SJCRH30 (cell line): ENCODE measurements around the gene PBX3. TPM values are rescaled to one million over a fixed set of nuclear protein-coding genes. Genes with fewer than 3 reads are reported as not detected.
"Not testable (repeated sequence)": the region's sequence is repeated elsewhere in the genome, so short reads cannot be mapped to it uniquely, and the experiment has no call there.

Experiments used
- DNase-seq, 2 experiments: peaks; one replicate each; pipeline ENCODE4 v3.0.0-alpha.2; 2015 to 2020
- H3K27ac ChIP-seq: fragments of 250-450 bp; sonication (Bioruptor Pico); 2 replicates; pipeline ENCODE4 v1.5.1; 2020; ENCODE audit warnings: mild to moderate bottlenecking, moderate library complexity
- H3K27me3 ChIP-seq: fragments of 250-450 bp; sonication (Bioruptor Pico); 2 replicates; pipeline ENCODE4 v1.5.1; 2020; ENCODE audit warnings: mild to moderate bottlenecking, moderate library complexity
- H3K36me3 ChIP-seq: fragments of 250-450 bp; sonication (Bioruptor Pico); 2 replicates; pipeline ENCODE4 v1.5.1; 2020; ENCODE audit warnings: mild to moderate bottlenecking, moderate library complexity
- H3K4me1 ChIP-seq: fragments of 250-450 bp; sonication (Bioruptor Pico); 2 replicates; pipeline ENCODE4 v1.5.1; 2020; ENCODE audit warnings: mild to moderate bottlenecking, moderate library complexity
- H3K4me3 ChIP-seq: fragments of 250-450 bp; sonication (Bioruptor Pico); 2 replicates; pipeline ENCODE4 v1.5.1; 2020; ENCODE audit warnings: mild to moderate bottlenecking, moderate library complexity
- H3K9me3 ChIP-seq: fragments of 250-450 bp; sonication (Bioruptor Pico); replicated peaks from 2 replicates; pipeline ENCODE4 v1.5.1; 2020; ENCODE audit warnings: mild to moderate bottlenecking, moderate library complexity
- total RNA-seq: library from RNA; depleted of rRNA; stranded (reverse); fragments of >200 nt; shearing (Covaris generic); gene quantifications from 2 replicates; pipeline ENCODE4 v1.2.3, GENCODE V29; 2014

The PBX3 gene
- total RNA-seq, 1 experiment from 2014 or later: 75.9 TPM

- no peak overlapping the region for H3K27ac ChIP-seq
- DNase-seq: no peak
- no peaks in the 10 kb centered on the region for H3K9me3 ChIP-seq
- H3K27me3 ChIP-seq: no peaks in the 10 kb centered on the region
- H3K4me1 ChIP-seq: peaks cover 13% of the 10 kb centered on the region
- peaks cover 63% of the 10 kb centered on the region for H3K36me3 ChIP-seq
- H3K4me3 ChIP-seq: no peak overlapping the region
Observed at GRCh38 chr9:125757834-125758233, 10.7 kb downstream of the PBX3 start.

- peaks cover 22% of the 10 kb centered on the region for H3K4me1 ChIP-seq
Observed at GRCh38 chr9:125758986-125759763, 12.0 kb downstream of the PBX3 start.

GRCh38 chr9:125759764-125760129 lies 12.6 kb downstream of the PBX3 start:
- Histone ChIP-seq H3K9me3 (no peaks in the 10 kb centered on the region), H3K36me3 (peaks cover 47% of the 10 kb centered on the region), H3K4me3 (no peak overlapping the region), H3K27ac (no peak overlapping the region), H3K27me3 (no peaks in the 10 kb centered on the region), H3K4me1 (peaks cover 24% of the 10 kb centered on the region)
- no peak for DNase-seq

More at GRCh38 chr9:125758986-125759763, 12.0 kb downstream of the PBX3 start:
- H3K36me3 ChIP-seq: peaks cover 51% of the 10 kb centered on the region
- H3K27ac ChIP-seq: no peak overlapping the region
- H3K4me3 ChIP-seq: no peak overlapping the region
- no peak for DNase-seq
- H3K27me3 ChIP-seq: no peaks in the 10 kb centered on the region
- no peaks in the 10 kb centered on the region for H3K9me3 ChIP-seq

GRCh38 chr9:125760537-125760936 lies 13.4 kb downstream of the PBX3 start:
- no peak for DNase-seq
- Histone ChIP-seq H3K4me1 (peaks cover 24% of the 10 kb centered on the region), H3K36me3 (peaks cover 40% of the 10 kb centered on the region), H3K9me3 (no peaks in the 10 kb centered on the region), H3K27me3 (no peaks in the 10 kb centered on the region), H3K27ac (no peak overlapping the region), H3K4me3 (no peak overlapping the region)

- no peak for DNase-seq
- H3K4me3 ChIP-seq: no peak overlapping the region
- H3K27ac ChIP-seq: no peak overlapping the region
- H3K36me3 ChIP-seq: peaks cover 28% of the 10 kb centered on the region
- peaks cover 24% of the 10 kb centered on the region for H3K4me1 ChIP-seq
- no peaks in the 10 kb centered on the region for H3K9me3 ChIP-seq
- no peaks in the 10 kb centered on the region for H3K27me3 ChIP-seq
Observed at GRCh38 chr9:125761676-125762450, 14.7 kb downstream of the PBX3 start.

- H3K36me3 ChIP-seq: peaks cover 19% of the 10 kb centered on the region
- H3K27ac ChIP-seq: no peak overlapping the region
- no peaks in the 10 kb centered on the region for H3K27me3 ChIP-seq
- peak; percentile 86 to 95 for DNase-seq
- H3K9me3 ChIP-seq: no peaks in the 10 kb centered on the region
- H3K4me3 ChIP-seq: no peak overlapping the region
- H3K4me1 ChIP-seq: peaks cover 24% of the 10 kb centered on the region
Observed at GRCh38 chr9:125763394-125763801, 16.2 kb downstream of the PBX3 start.

- Histone ChIP-seq H3K4me3 (no peak overlapping the region), H3K9me3 (no peaks in the 10 kb centered on the region), H3K36me3 (peaks cover 11% of the 10 kb centered on the region), H3K4me1 (peaks cover 24% of the 10 kb centered on the region), H3K27me3 (no peaks in the 10 kb centered on the region), H3K27ac (no peak overlapping the region)
- no peak for DNase-seq
Observed at GRCh38 chr9:125764198-125764597, 17.0 kb downstream of the PBX3 start.

- Histone ChIP-seq H3K4me3 (no peak overlapping the region), H3K27ac (no peak overlapping the region), H3K36me3 (peaks cover 11% of the 10 kb centered on the region), H3K9me3 (no peaks in the 10 kb centered on the region), H3K27me3 (no peaks in the 10 kb centered on the region), H3K4me1 (peaks cover 22% of the 10 kb centered on the region)
- DNase-seq: no peak
Observed at GRCh38 chr9:125766468-125767221, 19.5 kb downstream of the PBX3 start.

GRCh38 chr9:125767349-125767748 lies 20.2 kb downstream of the PBX3 start:
- DNase-seq: no peak
- no peaks in the 10 kb centered on the region for H3K27me3 ChIP-seq
- H3K4me3 ChIP-seq: no peak overlapping the region
- H3K4me1 ChIP-seq: peaks cover 18% of the 10 kb centered on the region
- H3K9me3 ChIP-seq: no peaks in the 10 kb centered on the region
- H3K36me3 ChIP-seq: peaks cover 8% of the 10 kb centered on the region
- no peak overlapping the region for H3K27ac ChIP-seq

- Histone ChIP-seq H3K36me3 (peaks cover 12% of the 10 kb centered on the region), H3K4me3 (no peak overlapping the region), H3K27ac (no peak overlapping the region), H3K4me1 (peaks cover 6% of the 10 kb centered on the region), H3K27me3 (no peaks in the 10 kb centered on the region), H3K9me3 (no peaks in the 10 kb centered on the region)
- no peak for DNase-seq
Observed at GRCh38 chr9:125768803-125769202, 21.6 kb downstream of the PBX3 start.

GRCh38 chr9:125771037-125771436 lies 23.9 kb downstream of the PBX3 start:
- no peak for DNase-seq
- H3K36me3 ChIP-seq: peaks cover 27% of the 10 kb centered on the region
- no peaks in the 10 kb centered on the region for H3K4me1 ChIP-seq
- no peak overlapping the region for H3K27ac ChIP-seq
- no peak overlapping the region for H3K4me3 ChIP-seq
- H3K27me3 ChIP-seq: no peaks in the 10 kb centered on the region
- H3K9me3 ChIP-seq: 0 out of 2 replicates have a peak, but pooled peaks cover 2% of the 10 kb centered on the region

- no peaks in the 10 kb centered on the region for H3K27me3 ChIP-seq
- DNase-seq: no peak
Observed at GRCh38 chr9:125772740-125773139, 25.6 kb downstream of the PBX3 start.

GRCh38 chr9:125774106-125774505 lies 26.9 kb downstream of the PBX3 start:
- Histone ChIP-seq H3K4me3 (no peak overlapping the region), H3K27ac (no peak overlapping the region), H3K27me3 (no peaks in the 10 kb centered on the region), H3K9me3 (0 out of 2 replicates have a peak, but pooled peaks cover 2% of the 10 kb centered on the region), H3K36me3 (peaks cover 25% of the 10 kb centered on the region), H3K4me1 (peaks cover 3% of the 10 kb centered on the region; the same call in 1 of the 2 replicates)
- DNase-seq: no peak

More at GRCh38 chr9:125772740-125773139, 25.6 kb downstream of the PBX3 start:
- Histone ChIP-seq H3K27ac (no peak overlapping the region), H3K36me3 (peaks cover 27% of the 10 kb centered on the region), H3K9me3 (0 out of 2 replicates have a peak, but pooled peaks cover 2% of the 10 kb centered on the region), H3K4me3 (no peak overlapping the region), H3K4me1 (peaks cover 3% of the 10 kb centered on the region; the same call in 1 of the 2 replicates)

GRCh38 chr9:125776789-125777188 lies 29.6 kb downstream of the PBX3 start:
- H3K27me3 ChIP-seq, H3K27ac ChIP-seq, H3K4me1 ChIP-seq, H3K4me3 ChIP-seq, H3K9me3 ChIP-seq: not testable (repeated sequence)
- H3K36me3 ChIP-seq: peaks cover 23% of the 10 kb centered on the region
- peak; percentile 24 to 29 for DNase-seq
